GM10266 (cell line): Measurements from ENCODE around the gene RASAL2.
"Not testable (repeated sequence)": the region's sequence is repeated elsewhere in the genome, so short reads cannot be mapped to it uniquely, and the experiment has no call there.

Source experiments
- DNase-seq: peaks from one replicate; pipeline ENCODE4 v3.0.0; 2012; ENCODE audit errors: extremely low spot score
- TF ChIP-seq, protein P1 (sequence below): IDR thresholded peaks from 2 replicates; pipeline ENCODE4 v1.5.1; 2012; ENCODE audit warnings: mild to moderate bottlenecking, low read depth; ENCODE audit not compliant: control insufficient read depth, insufficient read depth; ENCODE audit errors: missing control alignments

RASAL2 gene

DNA sequence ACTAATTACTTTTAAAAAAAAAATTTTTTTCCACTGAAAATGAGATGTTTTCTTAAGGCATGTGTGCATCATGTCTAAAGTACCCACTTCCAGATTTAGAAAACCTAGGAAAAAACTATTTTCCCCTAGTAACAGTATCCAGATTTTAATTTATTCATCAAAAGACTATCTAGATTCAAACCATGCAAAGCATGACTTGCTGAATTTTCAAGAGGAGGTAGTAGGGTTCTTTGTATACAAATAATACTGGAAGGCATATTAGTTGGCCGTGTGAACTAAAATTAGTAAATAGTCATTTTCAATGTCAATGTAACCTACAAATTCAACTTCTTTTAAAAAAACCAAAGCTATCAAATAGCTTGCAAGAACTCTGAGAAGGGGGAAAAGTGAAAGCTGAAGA, 213.4 kb downstream of the RASAL2 start:
- DNase-seq: no peak
- TF ChIP-seq, protein P1, sequence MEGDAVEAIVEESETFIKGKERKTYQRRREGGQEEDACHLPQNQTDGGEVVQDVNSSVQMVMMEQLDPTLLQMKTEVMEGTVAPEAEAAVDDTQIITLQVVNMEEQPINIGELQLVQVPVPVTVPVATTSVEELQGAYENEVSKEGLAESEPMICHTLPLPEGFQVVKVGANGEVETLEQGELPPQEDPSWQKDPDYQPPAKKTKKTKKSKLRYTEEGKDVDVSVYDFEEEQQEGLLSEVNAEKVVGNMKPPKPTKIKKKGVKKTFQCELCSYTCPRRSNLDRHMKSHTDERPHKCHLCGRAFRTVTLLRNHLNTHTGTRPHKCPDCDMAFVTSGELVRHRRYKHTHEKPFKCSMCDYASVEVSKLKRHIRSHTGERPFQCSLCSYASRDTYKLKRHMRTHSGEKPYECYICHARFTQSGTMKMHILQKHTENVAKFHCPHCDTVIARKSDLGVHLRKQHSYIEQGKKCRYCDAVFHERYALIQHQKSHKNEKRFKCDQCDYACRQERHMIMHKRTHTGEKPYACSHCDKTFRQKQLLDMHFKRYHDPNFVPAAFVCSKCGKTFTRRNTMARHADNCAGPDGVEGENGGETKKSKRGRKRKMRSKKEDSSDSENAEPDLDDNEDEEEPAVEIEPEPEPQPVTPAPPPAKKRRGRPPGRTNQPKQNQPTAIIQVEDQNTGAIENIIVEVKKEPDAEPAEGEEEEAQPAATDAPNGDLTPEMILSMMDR: no peak

DNA sequence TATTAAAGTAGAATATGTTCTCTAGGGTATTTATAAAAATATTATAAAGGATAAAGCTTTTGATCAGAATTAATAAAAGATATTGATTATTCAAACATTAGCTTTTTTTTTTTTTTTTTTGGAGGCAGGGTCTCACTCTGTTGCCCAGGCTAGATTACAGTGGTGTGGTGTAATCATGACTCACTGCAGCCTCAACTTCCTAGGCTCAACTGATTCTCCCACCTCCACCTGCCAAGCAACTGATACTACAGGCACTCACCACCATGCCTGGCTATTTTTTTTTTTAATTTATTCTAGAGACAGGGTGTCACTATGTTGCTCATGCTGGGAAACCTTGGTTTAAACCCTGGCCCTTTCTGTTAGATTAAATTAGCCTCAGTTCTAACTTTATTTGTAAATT, 214.5 kb downstream of the RASAL2 start:
- TF ChIP-seq, protein P1: no peak
- no peak for DNase-seq

DNA sequence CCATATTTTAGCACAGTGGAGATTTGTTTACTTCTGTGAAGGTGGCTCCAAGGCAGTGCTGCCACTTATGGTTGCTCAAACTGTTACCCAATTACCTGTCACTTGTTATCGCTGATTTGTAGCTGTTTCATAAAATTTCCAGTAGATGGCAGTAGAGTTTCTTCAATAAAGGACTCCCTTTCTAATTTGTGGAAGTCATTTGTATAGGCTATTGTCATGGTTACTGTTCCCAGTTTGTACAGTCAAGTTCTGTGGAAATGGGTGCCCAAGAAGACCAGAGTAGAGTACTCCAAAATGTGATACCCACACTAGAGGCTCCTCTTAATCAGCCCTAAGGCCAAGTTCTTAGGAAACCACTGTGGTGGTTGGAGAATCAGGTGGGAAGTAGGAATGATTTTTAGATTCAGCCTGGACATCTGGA, 216.8 kb downstream of the RASAL2 start:
- TF ChIP-seq, protein P1: peak; percentile 53
- peak; percentile 40 for DNase-seq

DNA sequence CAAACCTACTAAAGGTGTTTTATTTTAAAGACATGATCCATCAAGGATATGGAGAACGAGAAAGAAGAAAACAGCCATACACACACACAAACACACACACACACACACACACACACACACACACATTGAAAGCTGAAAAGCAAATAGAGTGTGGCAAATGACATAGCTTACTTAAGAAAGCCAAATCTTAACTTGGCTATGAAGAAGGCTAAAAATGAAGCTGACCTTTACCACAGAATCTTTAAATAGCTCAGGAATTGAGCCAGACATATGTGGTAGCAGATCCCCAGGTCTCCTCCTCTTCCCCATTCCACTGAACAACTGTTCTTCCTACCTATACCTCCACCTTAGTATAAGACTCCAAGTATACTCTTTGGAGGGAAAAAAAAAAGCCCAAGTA, 217.3 kb downstream of the RASAL2 start:
- DNase-seq: no peak
- TF ChIP-seq, protein P1: no peak

DNA sequence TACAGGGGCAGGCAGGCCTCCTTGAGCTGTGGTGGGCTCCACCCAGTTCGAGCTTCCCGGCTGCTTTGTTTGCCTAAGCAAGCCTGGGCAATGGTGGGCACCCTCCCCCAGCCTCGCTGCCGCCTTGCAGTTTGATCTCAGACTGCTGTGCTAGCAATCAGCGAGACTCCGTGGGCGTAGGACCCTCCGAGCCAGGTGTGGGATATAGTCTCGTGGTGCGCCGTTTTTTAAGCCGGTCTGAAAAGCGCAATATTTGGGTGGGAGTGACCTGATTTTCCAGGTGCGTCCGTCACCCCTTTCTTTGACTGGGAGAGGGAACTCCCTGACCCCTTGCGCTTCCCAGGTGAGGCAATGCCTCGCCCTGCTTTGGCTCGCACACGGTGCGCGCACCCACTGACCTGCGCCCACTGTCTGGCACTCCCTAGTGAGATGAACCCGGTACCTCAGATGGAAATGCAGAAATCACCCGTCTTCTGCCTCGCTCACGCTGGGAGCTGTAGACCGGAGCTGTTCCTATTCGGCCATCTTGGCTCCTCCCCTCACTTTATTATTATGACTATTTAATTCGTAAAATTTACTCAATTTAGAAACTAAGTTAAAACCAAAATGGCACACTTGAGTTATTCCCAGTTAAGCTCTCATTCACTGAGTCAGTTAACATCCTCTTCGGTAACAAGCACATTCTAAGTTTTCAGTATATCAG, 226.5 kb downstream of the RASAL2 start:
- not testable (repeated sequence) for DNase-seq

DNA sequence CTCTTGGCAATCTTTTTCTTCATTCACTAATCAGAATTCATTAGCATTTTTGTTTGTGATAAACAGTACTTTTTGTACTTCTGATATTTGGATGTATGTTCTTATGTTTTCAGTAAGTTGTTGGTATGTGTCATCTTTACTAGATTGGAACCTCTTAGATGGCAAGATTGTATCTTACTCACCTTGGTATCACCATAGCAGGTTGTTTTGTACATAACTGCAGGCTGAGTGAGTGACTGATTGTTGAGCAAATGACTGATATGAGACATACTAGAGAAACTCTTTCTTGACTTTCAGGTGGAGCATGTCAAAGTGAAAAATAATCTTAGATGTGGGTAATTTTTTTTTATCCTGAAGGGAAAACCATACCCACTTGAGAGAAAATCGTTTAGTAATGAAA, 229.2 kb downstream of the RASAL2 start:
- no peak for DNase-seq
- TF ChIP-seq, protein P1: no peak

DNA sequence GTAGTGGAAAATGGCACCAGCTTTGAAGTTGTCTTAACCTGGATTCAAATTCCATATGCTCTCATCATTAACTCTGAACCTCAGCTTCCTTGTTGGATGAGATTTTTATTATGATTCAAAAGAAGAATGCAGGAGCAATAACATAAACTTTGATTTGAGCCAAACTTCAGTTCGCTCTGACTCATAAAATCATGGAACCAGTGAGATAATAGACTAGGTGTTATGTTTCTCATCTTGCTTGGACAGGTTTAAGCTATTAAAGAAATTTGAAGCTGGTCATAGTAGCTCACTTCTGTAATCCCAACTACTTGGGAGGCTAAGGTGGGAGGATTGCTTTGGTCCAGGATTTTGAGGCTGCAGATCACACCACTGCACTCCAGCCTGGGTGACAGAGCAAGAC, 230.1 kb downstream of the RASAL2 start:
- no peak for DNase-seq
- TF ChIP-seq, protein P1: no peak

DNA sequence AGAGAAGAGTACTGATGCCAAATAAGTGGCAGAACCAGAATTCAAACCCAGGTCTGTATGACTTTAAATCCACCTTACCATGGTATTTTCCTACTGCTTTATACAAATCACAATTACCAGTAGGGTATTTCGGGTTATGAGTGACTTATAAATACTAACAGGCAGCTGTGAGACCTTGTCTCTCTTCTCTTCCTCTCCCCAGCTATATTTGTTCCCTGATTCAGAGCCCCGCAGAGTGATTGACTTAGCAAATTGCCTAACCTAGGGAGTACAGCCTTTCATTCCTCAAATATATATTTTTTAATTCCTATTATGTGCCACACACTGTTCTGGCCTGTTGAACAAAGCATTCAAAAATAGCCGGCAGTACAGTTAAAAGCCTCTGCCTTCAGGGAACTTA, 234.8 kb downstream of the RASAL2 start:
- DNase-seq: no peak
- TF ChIP-seq, protein P1: no peak
